ENCODE measurements around the gene COL5A1.

Gene COL5A1

DNA sequence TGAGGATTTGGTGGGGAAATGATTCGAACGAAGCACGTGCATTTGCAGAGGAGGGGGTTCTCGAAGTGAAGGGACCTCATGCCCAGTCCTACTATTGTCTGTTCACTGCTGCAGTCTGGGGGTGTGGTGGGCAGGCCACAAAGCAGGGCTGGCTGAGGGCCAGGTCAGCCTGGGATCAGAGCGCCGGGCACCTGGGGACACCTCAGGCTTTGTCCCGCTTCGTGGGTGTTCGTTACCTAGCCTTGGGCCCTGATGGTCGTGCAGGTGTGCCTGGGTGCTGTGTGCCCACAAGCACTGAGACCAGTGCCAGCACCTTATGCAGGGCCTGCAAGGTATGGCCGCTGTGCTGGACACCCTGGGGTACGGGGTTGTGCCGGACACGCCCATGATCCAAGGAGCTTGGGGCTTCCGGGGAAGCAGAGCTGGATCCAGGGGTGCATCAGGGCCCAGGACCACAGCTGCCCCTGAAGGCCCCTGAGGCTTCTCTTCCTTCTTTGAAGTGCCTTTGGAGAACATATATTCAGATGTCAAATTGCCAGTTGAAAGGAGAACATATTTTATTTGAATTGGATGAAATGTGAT, 80.6 kb downstream of the COL5A1 start:
- H3K27ac ChIP-seq (ENCODE audit: insufficient read depth in 1 of 2, low read depth in 1 of 2, low read length in 2 of 2, poor library complexity in 1 of 2, severe bottlenecking in 2 of 2): no peak overlapping the region
- ChIA-PET POLR2A (no interaction called here), CTCF (no interaction called here)
- H3K27me3 ChIP-seq (replicated peaks in 2 of 5; ENCODE audit: control insufficient read depth in 4 of 5, insufficient read depth in 5 of 5, low read length in 4 of 5): peaks cover 0 to 26% (median 6%) of the 10 kb centered on the region in 5 experiments
- no peaks in the 10 kb centered on the region for H3K36me3 ChIP-seq (ENCODE audit: control insufficient read depth in 4 of 4, insufficient read depth in 4 of 4, low read length in 3 of 4)
- WGBS (ENCODE audit: insufficient coverage): 99% methylated on average over 14 of the region's 15 CpGs
- H3K9me3 ChIP-seq (ENCODE audit: control extremely low read depth in 1 of 5, control insufficient read depth in 4 of 5, insufficient read depth in 2 of 5, low read depth in 1 of 5, low read length in 4 of 5): no peaks in the 10 kb centered on the region
- DNase-seq: no peak
- peaks cover 4 to 49% (median 40%) of the 10 kb centered on the region in 4 experiments for H3K4me1 ChIP-seq (ENCODE audit: control extremely low read depth in 1 of 4, control insufficient read depth in 4 of 4, insufficient read depth in 4 of 4, low read length in 3 of 4)
- no peak overlapping the region for H3K4me3 ChIP-seq (ENCODE audit: control insufficient read depth in 1 of 7, extremely low read depth in 1 of 7, insufficient read depth in 4 of 7, low read depth in 2 of 7, low read length in 6 of 7)

DNA sequence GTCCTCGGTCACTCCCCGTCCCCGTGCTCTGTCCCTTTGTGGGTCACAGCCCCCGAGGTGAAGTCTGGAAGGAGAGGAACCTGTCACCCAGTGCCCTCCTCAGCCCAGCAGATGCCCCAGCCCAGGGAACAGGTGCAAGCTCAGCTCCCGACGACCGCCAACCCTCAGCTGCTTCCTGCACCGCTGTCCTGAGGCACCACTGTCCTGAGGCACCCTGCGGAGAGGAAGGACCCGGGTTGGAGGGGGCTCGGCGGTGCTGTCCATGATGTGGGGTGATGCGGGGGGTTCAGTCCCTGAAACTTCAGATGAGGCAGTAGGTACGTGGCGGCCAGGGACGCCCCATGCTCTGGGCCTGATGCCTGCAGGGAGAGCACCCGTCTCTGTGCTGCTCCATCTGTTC, 81.4 kb downstream of the COL5A1 start:
- 84% methylated on average over 9 of the region's 17 CpGs for WGBS (ENCODE audit: insufficient coverage)
- POLR2A ChIA-PET: no interaction called here
- peak in 2 of 3 donors; percentile 54 to 63 for DNase-seq

DNA sequence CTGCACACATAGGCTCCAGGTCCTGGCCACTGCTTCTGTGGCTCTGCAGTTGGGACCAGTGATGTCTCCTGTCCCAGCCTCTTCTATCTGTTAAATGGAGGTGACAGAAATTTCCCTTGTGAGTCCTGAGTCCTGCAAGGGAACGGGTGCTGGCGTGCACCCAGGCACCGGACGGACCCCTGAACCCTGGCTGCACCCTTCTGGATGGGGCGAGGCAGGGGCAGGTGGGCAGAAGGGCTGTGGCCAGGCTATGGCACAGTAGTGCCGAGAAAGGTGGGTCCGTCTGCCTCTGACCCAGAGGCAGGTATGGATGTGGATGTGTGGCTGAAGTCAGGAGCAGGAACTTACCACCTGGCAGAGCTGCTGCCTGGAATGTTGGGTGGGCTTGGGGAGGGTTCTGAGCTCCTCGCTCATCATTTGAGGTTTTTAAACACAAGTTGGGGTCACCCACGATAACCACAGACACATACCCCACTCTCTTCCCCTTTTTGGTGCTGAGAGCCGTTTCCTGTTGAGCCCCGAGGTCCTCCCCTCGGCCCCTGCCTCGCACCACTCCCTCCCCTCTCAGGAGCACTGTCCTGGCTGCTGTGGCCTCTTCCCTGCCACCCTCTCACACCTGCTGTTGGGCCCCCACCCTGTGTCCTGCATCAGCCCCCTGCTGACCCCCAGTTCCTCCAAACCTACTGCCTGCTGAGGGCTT, 82.0 kb downstream of the COL5A1 start:
- no peak overlapping the region for H3K27ac ChIP-seq (ENCODE audit: insufficient read depth in 1 of 2, low read depth in 1 of 2, low read length in 2 of 2, poor library complexity in 1 of 2, severe bottlenecking in 2 of 2)
- POLR2A ChIA-PET: no interaction called here
- CTCF ChIA-PET: interaction anchor here (0.6 to 2.1 kb wide), 6 partner anchors 12 to 562 kb away, joined by 3 to 7 read pairs (median 4); no protein-coding TSS in a partner anchor
- no peak overlapping the region for H3K4me3 ChIP-seq (ENCODE audit: control insufficient read depth in 1 of 7, extremely low read depth in 1 of 7, insufficient read depth in 4 of 7, low read depth in 2 of 7, low read length in 6 of 7)
- H3K9me3 ChIP-seq (ENCODE audit: control extremely low read depth in 1 of 5, control insufficient read depth in 4 of 5, insufficient read depth in 2 of 5, low read depth in 1 of 5, low read length in 4 of 5): no peaks in the 10 kb centered on the region
- peaks cover 0 to 2% (median 0%) of the 10 kb centered on the region in 4 experiments for H3K36me3 ChIP-seq (ENCODE audit: control insufficient read depth in 4 of 4, insufficient read depth in 4 of 4, low read length in 3 of 4)
- DNase-seq: peak; percentile 20 to 82 (median 80)
- peaks cover 4 to 49% (median 40%) of the 10 kb centered on the region in 4 experiments for H3K4me1 ChIP-seq (ENCODE audit: control extremely low read depth in 1 of 4, control insufficient read depth in 4 of 4, insufficient read depth in 4 of 4, low read length in 3 of 4)
- peaks cover 0 to 33% (median 6%) of the 10 kb centered on the region in 5 experiments for H3K27me3 ChIP-seq (replicated peaks in 2 of 5; ENCODE audit: control insufficient read depth in 4 of 5, insufficient read depth in 5 of 5, low read length in 4 of 5)
- WGBS (ENCODE audit: insufficient coverage): 43% methylated on average over 11 of the region's 13 CpGs

More for the DNA sequence above, 81.4 kb downstream of the COL5A1 start:
- CTCF ChIA-PET: interaction anchor here (1.1 to 1.2 kb wide), 3 partner anchors 25 to 274 kb away, joined by 3 to 4 read pairs (median 4); no protein-coding TSS in a partner anchor
- no peaks in the 10 kb centered on the region for H3K9me3 ChIP-seq (ENCODE audit: control extremely low read depth in 1 of 5, control insufficient read depth in 4 of 5, insufficient read depth in 2 of 5, low read depth in 1 of 5, low read length in 4 of 5)
- peaks cover 0 to 29% (median 6%) of the 10 kb centered on the region in 5 experiments for H3K27me3 ChIP-seq (replicated peaks in 2 of 5; ENCODE audit: control insufficient read depth in 4 of 5, insufficient read depth in 5 of 5, low read length in 4 of 5)
- H3K36me3 ChIP-seq (ENCODE audit: control insufficient read depth in 4 of 4, insufficient read depth in 4 of 4, low read length in 3 of 4): peaks cover 0 to 2% (median 0%) of the 10 kb centered on the region in 4 experiments
- peaks cover 4 to 49% (median 40%) of the 10 kb centered on the region in 4 experiments for H3K4me1 ChIP-seq (ENCODE audit: control extremely low read depth in 1 of 4, control insufficient read depth in 4 of 4, insufficient read depth in 4 of 4, low read length in 3 of 4)
- no peak overlapping the region for H3K4me3 ChIP-seq (ENCODE audit: control insufficient read depth in 1 of 7, extremely low read depth in 1 of 7, insufficient read depth in 4 of 7, low read depth in 2 of 7, low read length in 6 of 7)
- no peak overlapping the region for H3K27ac ChIP-seq (ENCODE audit: insufficient read depth in 1 of 2, low read depth in 1 of 2, low read length in 2 of 2, poor library complexity in 1 of 2, severe bottlenecking in 2 of 2)

DNA sequence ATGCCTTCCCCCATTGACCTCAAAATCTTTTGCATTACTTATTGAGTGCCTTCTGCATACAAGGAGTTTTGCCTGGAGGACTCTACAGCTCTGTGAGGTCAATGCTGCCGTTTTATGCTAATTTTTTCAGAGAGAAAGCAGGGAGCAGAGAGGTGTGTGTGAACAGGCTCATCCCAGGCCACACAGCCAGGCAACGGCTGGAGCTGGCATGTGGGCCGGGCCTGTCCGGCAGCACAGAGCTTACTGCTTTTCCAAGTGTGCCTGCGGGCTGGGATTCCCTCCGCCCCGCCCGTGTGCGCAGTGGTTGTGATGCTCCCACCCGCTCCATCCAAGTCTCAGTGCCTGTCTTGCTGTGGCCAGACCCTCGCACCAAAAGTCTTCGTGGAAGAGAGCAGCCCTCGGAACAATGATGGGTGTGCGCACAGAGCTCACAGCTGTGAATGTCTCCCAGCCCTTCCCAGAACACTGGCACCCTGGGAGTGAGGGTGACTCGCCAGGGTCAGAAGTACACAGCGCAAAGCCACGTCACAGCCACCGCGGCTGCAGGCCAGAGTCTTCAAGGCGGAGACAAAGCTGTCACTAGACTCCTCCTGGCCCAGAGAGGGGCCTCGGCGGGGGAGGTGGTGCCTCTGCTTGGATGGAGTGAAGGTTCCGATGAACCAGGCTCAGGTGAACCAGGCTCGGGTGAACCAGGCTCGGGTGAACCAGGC, 82.8 kb downstream of the COL5A1 start:
- no peaks in the 10 kb centered on the region for H3K9me3 ChIP-seq (ENCODE audit: control extremely low read depth in 1 of 5, control insufficient read depth in 4 of 5, insufficient read depth in 2 of 5, low read depth in 1 of 5, low read length in 4 of 5)
- H3K4me3 ChIP-seq (ENCODE audit: control insufficient read depth in 1 of 7, extremely low read depth in 1 of 7, insufficient read depth in 4 of 7, low read depth in 2 of 7, low read length in 6 of 7): no peak overlapping the region
- peaks cover 0 to 2% (median 0%) of the 10 kb centered on the region in 4 experiments for H3K36me3 ChIP-seq (ENCODE audit: control insufficient read depth in 4 of 4, insufficient read depth in 4 of 4, low read length in 3 of 4)
- no peak for DNase-seq
- POLR2A ChIA-PET: no interaction called here
- 96% methylated on average over 23 of the region's 25 CpGs for WGBS (ENCODE audit: insufficient coverage)
- peaks cover 0 to 29% (median 6%) of the 10 kb centered on the region in 5 experiments for H3K27me3 ChIP-seq (replicated peaks in 2 of 5; ENCODE audit: control insufficient read depth in 4 of 5, insufficient read depth in 5 of 5, low read length in 4 of 5)
- CTCF ChIA-PET: interaction anchor here (0.6 to 2.1 kb wide), 5 partner anchors 11 to 563 kb away, joined by 3 to 7 read pairs (median 3); no protein-coding TSS in a partner anchor
- peaks cover 4 to 49% (median 40%) of the 10 kb centered on the region in 4 experiments for H3K4me1 ChIP-seq (ENCODE audit: control extremely low read depth in 1 of 4, control insufficient read depth in 4 of 4, insufficient read depth in 4 of 4, low read length in 3 of 4)
- no peak overlapping the region for H3K27ac ChIP-seq (ENCODE audit: insufficient read depth in 1 of 2, low read depth in 1 of 2, low read length in 2 of 2, poor library complexity in 1 of 2, severe bottlenecking in 2 of 2)

DNA sequence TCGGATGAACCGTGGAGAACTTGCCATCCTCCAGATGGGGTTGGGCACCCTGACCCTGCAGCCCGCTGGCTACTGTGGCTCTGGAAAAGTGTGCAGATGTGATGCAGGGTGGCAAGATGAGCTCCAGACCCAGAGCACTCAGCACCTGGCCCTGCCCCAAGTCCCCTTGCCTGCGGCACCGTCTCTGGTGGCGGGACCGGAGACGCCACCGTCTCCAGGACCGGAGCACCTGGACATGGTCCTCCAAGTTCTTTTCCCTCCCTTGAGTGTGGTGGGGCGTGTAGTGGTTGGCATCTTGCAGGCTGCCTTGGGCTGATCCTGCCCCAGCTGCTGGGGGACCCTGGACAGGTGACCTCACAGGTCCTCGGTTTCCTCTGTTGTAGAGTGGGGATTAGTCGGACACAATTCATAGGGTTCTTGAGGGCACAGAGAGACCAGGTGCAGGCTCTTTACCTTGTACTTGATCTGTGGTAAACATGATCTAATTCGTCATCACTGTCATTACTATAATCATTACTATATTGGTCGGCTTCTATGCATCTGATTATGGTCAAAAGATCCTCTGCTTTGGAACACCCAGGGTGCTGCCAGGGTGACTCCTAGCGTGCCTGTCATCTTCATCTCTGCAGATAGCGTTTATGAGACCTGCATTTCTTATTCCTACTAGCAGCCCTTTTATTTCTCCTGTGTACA, 83.5 kb downstream of the COL5A1 start:
- H3K4me3 ChIP-seq (ENCODE audit: control insufficient read depth in 1 of 7, extremely low read depth in 1 of 7, insufficient read depth in 4 of 7, low read depth in 2 of 7, low read length in 6 of 7): peak overlapping the region in 5 of 7 experiments; percentile 5 to 63 (median 32)
- WGBS (ENCODE audit: insufficient coverage): 73% methylated on average over 9 of the region's 17 CpGs
- H3K4me1 ChIP-seq (ENCODE audit: control extremely low read depth in 1 of 4, control insufficient read depth in 4 of 4, insufficient read depth in 4 of 4, low read length in 3 of 4): peaks cover 4 to 49% (median 40%) of the 10 kb centered on the region in 4 experiments
- CTCF ChIA-PET: interaction anchor here (0.8 to 2.1 kb wide), 3 partner anchors 11 to 28 kb away, joined by 3 to 7 read pairs (median 3); no protein-coding TSS in a partner anchor
- no peak for DNase-seq
- POLR2A ChIA-PET: no interaction called here
- peaks cover 0 to 25% (median 6%) of the 10 kb centered on the region in 5 experiments for H3K27me3 ChIP-seq (replicated peaks in 2 of 5; ENCODE audit: control insufficient read depth in 4 of 5, insufficient read depth in 5 of 5, low read length in 4 of 5)
- peaks cover 0 to 2% (median 0%) of the 10 kb centered on the region in 4 experiments for H3K36me3 ChIP-seq (ENCODE audit: control insufficient read depth in 4 of 4, insufficient read depth in 4 of 4, low read length in 3 of 4)
- H3K9me3 ChIP-seq (ENCODE audit: control extremely low read depth in 1 of 5, control insufficient read depth in 4 of 5, insufficient read depth in 2 of 5, low read depth in 1 of 5, low read length in 4 of 5): no peaks in the 10 kb centered on the region
- H3K27ac ChIP-seq (ENCODE audit: insufficient read depth in 1 of 2, low read depth in 1 of 2, low read length in 2 of 2, poor library complexity in 1 of 2, severe bottlenecking in 2 of 2): no peak overlapping the region

DNA sequence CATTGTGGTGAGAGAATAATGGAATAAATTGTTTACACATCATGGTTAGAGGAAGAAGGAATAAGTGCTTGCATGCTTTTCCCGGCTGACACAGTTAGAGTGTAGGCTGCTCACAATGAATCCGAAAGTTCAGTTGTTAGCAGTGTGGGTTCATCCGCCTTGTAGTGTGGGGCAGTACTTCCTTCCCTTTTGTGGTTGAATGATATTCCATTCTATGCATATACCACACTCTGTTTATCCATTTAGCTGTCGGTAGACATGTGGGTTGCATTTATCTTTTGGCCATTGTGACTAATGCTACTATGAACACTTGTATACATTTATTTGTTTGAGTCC, 84.0 kb downstream of the COL5A1 start:
- H3K36me3 ChIP-seq (ENCODE audit: control insufficient read depth in 4 of 4, insufficient read depth in 4 of 4, low read length in 3 of 4): peaks cover 0 to 2% (median 0%) of the 10 kb centered on the region in 4 experiments
- H3K4me1 ChIP-seq (ENCODE audit: control extremely low read depth in 1 of 4, control insufficient read depth in 4 of 4, insufficient read depth in 4 of 4, low read length in 3 of 4): peaks cover 4 to 49% (median 40%) of the 10 kb centered on the region in 4 experiments
- DNase-seq: peak; percentile 63 to 92 (median 89)
- H3K27ac ChIP-seq (ENCODE audit: insufficient read depth in 1 of 2, low read depth in 1 of 2, low read length in 2 of 2, poor library complexity in 1 of 2, severe bottlenecking in 2 of 2): no peak overlapping the region
- no peaks in the 10 kb centered on the region for H3K9me3 ChIP-seq (ENCODE audit: control extremely low read depth in 1 of 5, control insufficient read depth in 4 of 5, insufficient read depth in 2 of 5, low read depth in 1 of 5, low read length in 4 of 5)
- peaks cover 0 to 20% (median 6%) of the 10 kb centered on the region in 5 experiments for H3K27me3 ChIP-seq (replicated peaks in 2 of 5; ENCODE audit: control insufficient read depth in 4 of 5, insufficient read depth in 5 of 5, low read length in 4 of 5)
- WGBS (ENCODE audit: insufficient coverage): 0% methylated on average over 1 of the region's 4 CpGs
- peak overlapping the region in 4 of 7 experiments; percentile 19 to 63 (median 34) for H3K4me3 ChIP-seq (ENCODE audit: control insufficient read depth in 1 of 7, extremely low read depth in 1 of 7, insufficient read depth in 4 of 7, low read depth in 2 of 7, low read length in 6 of 7)
- ChIA-PET POLR2A (no interaction called here), CTCF (interaction anchor here (2.1 kb wide), 1 partner anchor 10 kb away, joined by 7 read pairs; no protein-coding TSS in a partner anchor)

Data from common myeloid progenitor, CD34-positive (primary cell).